Transverse colon (tissue), 4 donors: Measurements from ENCODE around the gene PTPRN2. TPM values are rescaled to one million over a fixed set of nuclear protein-coding genes. Genes with fewer than 3 reads are reported as not detected.

Experiments used
- DNase-seq: peaks from one replicate; pipeline ENCODE4 v3.0.0-alpha.2; 2019
- H3K27ac ChIP-seq, 4 donors: fragments of 200-600 bp; sonication (generic); 2 replicates each; pipeline ENCODE4 v1.5.1; 2016 to 2018; ENCODE audit warnings: inconsistent platforms in 4 of 4
- H3K27me3 ChIP-seq: fragments of 200-600 bp; sonication (generic); 2 replicates; pipeline ENCODE4 v1.5.1; 2017; ENCODE audit warnings: inconsistent platforms
- H3K36me3 ChIP-seq, 4 donors: fragments of 200-600 bp; sonication (generic); 2 replicates each; pipeline ENCODE4 v1.5.1; 2017 to 2019; ENCODE audit warnings: inconsistent platforms in 4 of 4
- H3K4me1 ChIP-seq, 4 donors: fragments of 200-600 bp; sonication (generic); 2 replicates each; pipeline ENCODE4 v1.5.1; 2017 to 2020; ENCODE audit warnings: inconsistent platforms in 4 of 4
- H3K4me3 ChIP-seq, 4 donors: fragments of 200-600 bp; sonication (generic); 1 replicate in 1 of 4; 2 replicates in 3 of 4; pipeline versions ENCODE4 v1.5.1 to v1.6.1; 2017 to 2019; ENCODE audit warnings: inconsistent platforms in 4 of 4
- H3K9me3 ChIP-seq, 2 donors: fragments of 200-600 bp; sonication (generic); 2 replicates each; pipeline ENCODE4 v1.5.1; 2017 to 2019; ENCODE audit warnings: inconsistent platforms in 2 of 2
- EP300 ChIP-seq: sonication (generic); formaldehyde crosslinking; IDR thresholded peaks from one replicate; pipeline ENCODE4 v1.6.1; 2017; ENCODE audit warnings: antibody characterized with exemption, low read depth
- POLR2A ChIP-seq: fragments of 450-650 bp; IDR thresholded peaks from one replicate; pipeline ENCODE4 v1.6.1; 2016; ENCODE audit warnings: antibody characterized with exemption, mild to moderate bottlenecking, moderate library complexity
- POLR2AphosphoS5 ChIP-seq, 3 donors: sonication (generic); formaldehyde crosslinking; IDR thresholded peaks; one replicate each; pipeline ENCODE4 v1.6.1; 2016; ENCODE audit warnings: antibody characterized with exemption in 3 of 3
- WGBS, 2 donors: methylation state at CpG; one replicate each; pipeline ENCODE4 v1.1.5; 2018; ENCODE audit warnings: low coverage in 1 of 2; 5-methylcytosine and 5-hydroxymethylcytosine counted together
- in situ Hi-C, 4 donors: fragments of 200-750 bp; cut with MboI; loops; one replicate each; pipeline versions ENCODE4 v1.15.0 to v1.15.1; 2017; ENCODE audit warnings: low sequenced_read_pairs in 3 of 4, low pct_ligation_motif_present in 1 of 4, low pct_unique_long_range_greater_than_20kb in 1 of 4
- intact Hi-C: fragments of 100-400 bp; cut with DNase I; formaldehyde crosslinking; loops from one replicate; pipeline ENCODE4 v1.15.1; 2023; ENCODE audit warnings: low total_unique reads
- total RNA-seq, 4 donors: library from RNA; depleted of rRNA; stranded (reverse); fragments of >200 nt; gene quantifications; one replicate each; pipeline ENCODE4 v1.1.0, GENCODE V29; 2016
- TF ChIP-seq, protein P1 (sequence below), 5 experiments: fragments of 200-600 bp in 3 of 5; fragments of 450-650 bp in 2 of 5; sonication (generic) in 3 of 5; IDR thresholded peaks; 1 replicate in 2 of 5; 2 replicates in 3 of 5; pipeline ENCODE4 v1.5.1; 2016 to 2017; ENCODE audit warnings: antibody characterized with exemption in 5 of 5, inconsistent platforms in 3 of 5, mild to moderate bottlenecking in 2 of 5, moderate library complexity in 1 of 5

PTPRN2 gene
- total RNA-seq, 4 donors from 2014 or later = 15.4 to 31.1 (median 21.8) TPM

- in situ Hi-C loops (no loop called here), intact Hi-C loops (no loop called here)
- Histone ChIP-seq H3K27ac (no peak overlapping the region), H3K9me3 (peaks cover under 1 to 4% of the 10 kb centered on the region in 2 donors), H3K4me3 (no peak overlapping the region), H3K4me1 (no peaks in the 10 kb centered on the region), H3K36me3 (no peaks in the 10 kb centered on the region), H3K27me3 (no peaks in the 10 kb centered on the region)
- 80 to 87% methylated on average over 10 to 16 of the region's 16 CpGs for WGBS, 2 donors
- no peak for DNase-seq
- TF ChIP-seq EP300 (no peak), POLR2AphosphoS5 (IDR thresholded peaks at IDR 0.05) (no peak), POLR2A (no peak)
- TF ChIP-seq, protein P1, sequence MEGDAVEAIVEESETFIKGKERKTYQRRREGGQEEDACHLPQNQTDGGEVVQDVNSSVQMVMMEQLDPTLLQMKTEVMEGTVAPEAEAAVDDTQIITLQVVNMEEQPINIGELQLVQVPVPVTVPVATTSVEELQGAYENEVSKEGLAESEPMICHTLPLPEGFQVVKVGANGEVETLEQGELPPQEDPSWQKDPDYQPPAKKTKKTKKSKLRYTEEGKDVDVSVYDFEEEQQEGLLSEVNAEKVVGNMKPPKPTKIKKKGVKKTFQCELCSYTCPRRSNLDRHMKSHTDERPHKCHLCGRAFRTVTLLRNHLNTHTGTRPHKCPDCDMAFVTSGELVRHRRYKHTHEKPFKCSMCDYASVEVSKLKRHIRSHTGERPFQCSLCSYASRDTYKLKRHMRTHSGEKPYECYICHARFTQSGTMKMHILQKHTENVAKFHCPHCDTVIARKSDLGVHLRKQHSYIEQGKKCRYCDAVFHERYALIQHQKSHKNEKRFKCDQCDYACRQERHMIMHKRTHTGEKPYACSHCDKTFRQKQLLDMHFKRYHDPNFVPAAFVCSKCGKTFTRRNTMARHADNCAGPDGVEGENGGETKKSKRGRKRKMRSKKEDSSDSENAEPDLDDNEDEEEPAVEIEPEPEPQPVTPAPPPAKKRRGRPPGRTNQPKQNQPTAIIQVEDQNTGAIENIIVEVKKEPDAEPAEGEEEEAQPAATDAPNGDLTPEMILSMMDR (IDR thresholded peaks at IDR 0.05) = no peak
Measured at GRCh38 chr7:158235862-158236261, 351.8 kb downstream of the PTPRN2 start.

GRCh38 chr7:158229945-158230344, 357.7 kb downstream of the PTPRN2 start:
- Histone ChIP-seq H3K27ac (no peak overlapping the region), H3K4me1 (no peaks in the 10 kb centered on the region), H3K4me3 (no peak overlapping the region), H3K36me3 (no peaks in the 10 kb centered on the region), H3K9me3 (peaks cover 7 to 12% of the 10 kb centered on the region in 2 donors), H3K27me3 (no peaks in the 10 kb centered on the region)
- intact Hi-C loops = no loop called here
- DNase-seq = no peak
- in situ Hi-C loops = no loop called here
- TF ChIP-seq, protein P1 (IDR thresholded peaks at IDR 0.05) = no peak
- TF ChIP-seq POLR2AphosphoS5 (IDR thresholded peaks at IDR 0.05) (no peak), POLR2A (no peak), EP300 (no peak)
- WGBS, 2 donors = 100% methylated on average over 1 of the region's 1 CpG

GRCh38 chr7:158228986-158229385, 358.6 kb downstream of the PTPRN2 start:
- no peak for TF ChIP-seq POLR2AphosphoS5 (IDR thresholded peaks at IDR 0.05)
- no peak for TF ChIP-seq POLR2A
- TF ChIP-seq, protein P1 (IDR thresholded peaks at IDR 0.05) = no peak
- no peak for TF ChIP-seq EP300
- H3K4me1 ChIP-seq = no peaks in the 10 kb centered on the region
- intact Hi-C loops = no loop called here
- no peak overlapping the region for H3K4me3 ChIP-seq
- H3K27ac ChIP-seq = no peak overlapping the region
- DNase-seq = no peak
- H3K27me3 ChIP-seq = no peaks in the 10 kb centered on the region
- WGBS, 2 donors = 48 to 64% methylated on average over 2 of the region's 2 CpGs
- H3K9me3 ChIP-seq = peaks cover 7% of the 10 kb centered on the region in 2 donors
- in situ Hi-C loops = no loop called here
- H3K36me3 ChIP-seq = no peaks in the 10 kb centered on the region

DNA sequence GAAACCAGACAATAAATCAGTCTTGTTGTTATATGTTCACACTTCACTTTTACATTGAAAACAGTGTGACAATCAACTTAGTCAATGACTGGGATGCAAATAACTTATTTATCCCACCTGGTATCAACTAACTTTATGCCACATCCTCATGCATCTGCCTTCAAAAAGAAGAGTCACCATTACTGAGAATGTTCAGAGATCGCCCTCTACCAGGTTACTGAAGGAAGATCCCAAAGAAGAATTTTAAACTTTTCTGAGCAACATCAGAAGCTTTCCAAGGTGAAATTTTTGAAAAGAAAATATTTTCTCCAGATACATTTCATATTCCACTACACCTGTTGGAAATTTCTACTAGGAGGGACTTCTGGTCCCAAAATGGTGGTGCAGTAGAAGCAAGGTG, 359.5 kb downstream of the PTPRN2 start:
- Histone ChIP-seq H3K27ac (no peak overlapping the region), H3K4me1 (no peaks in the 10 kb centered on the region), H3K27me3 (no peaks in the 10 kb centered on the region), H3K9me3 (peaks cover 7% of the 10 kb centered on the region in 2 donors), H3K36me3 (no peaks in the 10 kb centered on the region), H3K4me3 (no peak overlapping the region)
- in situ Hi-C loops (no loop called here), intact Hi-C loops (no loop called here)
- 70 to 78% methylated on average over 1 of the region's 1 CpG for WGBS, 2 donors
- DNase-seq = no peak
- no peak for TF ChIP-seq EP300
- TF ChIP-seq POLR2AphosphoS5 (IDR thresholded peaks at IDR 0.05) = no peak
- TF ChIP-seq POLR2A = no peak
- TF ChIP-seq, protein P1 (IDR thresholded peaks at IDR 0.05) = no peak
